Spleen (tissue), 7 donors: Measurements from ENCODE around the gene SLC30A10.
"Not testable (repeated sequence)": the region's sequence is repeated elsewhere in the genome, so short reads cannot be mapped to it uniquely, and the experiment has no call there.

Source experiments
- CTCF ChIP-seq, 11 experiments: fragments of 200-600 bp in 7 of 11; fragments of 450-650 bp in 4 of 11; sonication (generic) in 4 of 11; IDR thresholded peaks in 8 of 11; conservative IDR thresholded peaks in 3 of 11; 1 replicate in 7 of 11; 2 replicates in 4 of 11; pipeline versions ENCODE4 v1.4.0 to v1.8.0; 2016 to 2021; ENCODE audit warnings: antibody characterized with exemption in 11 of 11, inconsistent platforms in 4 of 11, mild to moderate bottlenecking in 1 of 11
- POLR2A ChIP-seq, 3 donors: fragments of 450-650 bp; IDR thresholded peaks; one replicate each; pipeline ENCODE4 v1.5.1; 2017; ENCODE audit warnings: antibody characterized with exemption in 3 of 3, mild to moderate bottlenecking in 1 of 3
- POLR2AphosphoS5 ChIP-seq, 3 donors: sonication (generic); formaldehyde crosslinking; IDR thresholded peaks; one replicate each; pipeline ENCODE4 v1.5.1; 2017; ENCODE audit warnings: antibody characterized with exemption in 3 of 3
- donor health status: DM: no; HTN: no; CAD: no; lungs with moderate emphysema.
- donor health status: DM: no; HTN: no; CAD: no.
- donor health status: DM: no; HTN: no; CAD: no.

- TF ChIP-seq CTCF (IDR thresholded peaks at IDR 0.05 in 8 of 11, conservative IDR thresholded peaks at IDR 0.05 in 3 of 11); POLR2AphosphoS5 (IDR thresholded peaks at IDR 0.05); POLR2A (IDR thresholded peaks at IDR 0.05): not testable (repeated sequence)
Measured at GRCh38 chr1:219933763-219934162, 5.4 kb upstream of the SLC30A10 start.
